Stimulated activated CD8-positive, alpha-beta memory T cell treated with anti-CD3 and anti-CD28 coated beads, Interleukin-12 subunit alpha, Interleukin-12 subunit beta, amount 100 ng/mL, for 1 hour (primary cell): Measurements from ENCODE around the gene GUCD1.
"Not testable (repeated sequence)": the region's sequence is repeated elsewhere in the genome, so short reads cannot be mapped to it uniquely, and the experiment has no call there.

ENCODE experiments used
- DNase-seq: peaks from one replicate; pipeline ENCODE4 v3.0.0-alpha.2; 2020; ENCODE audit warnings: low read depth

GUCD1 gene

GRCh38 chr22:24554313-24555164, at the start of gene GUCD1:
TSS of gene GUCD1 (minus strand) at chr22:24555138. CDS start at chr22:24554991, 147 bp downstream.
- DNase-seq = no peak

GRCh38 chr22:24603770-24604629, 49.1 kb upstream of the GUCD1 start:
- not testable (repeated sequence) for DNase-seq

GRCh38 chr22:24602847-24603769, 48.2 kb upstream of the GUCD1 start, which contains the start of gene GGT1:
TSS of gene GGT1 (plus strand) at chr22:24603193. CDS start at chr22:24611082, 7,889 bp downstream.
- not testable (repeated sequence) for DNase-seq

GRCh38 chr22:24602105-24602749, 47.3 kb upstream of the GUCD1 start:
- not testable (repeated sequence) for DNase-seq

- DNase-seq = no peak
These were observed 46.5 kb upstream of the GUCD1 start for GRCh38 chr22:24601217-24602104.

- DNase-seq = not testable (repeated sequence)
These were observed 45.2 kb upstream of the GUCD1 start for GRCh38 chr22:24599958-24600715.

- DNase-seq = no peak
These were observed 44.6 kb upstream of the GUCD1 start for GRCh38 chr22:24599514-24599913.

GRCh38 chr22:24597076-24597475, 42.1 kb upstream of the GUCD1 start:
- not testable (repeated sequence) for DNase-seq

- DNase-seq = no peak
These were observed 40.9 kb upstream of the GUCD1 start for GRCh38 chr22:24595863-24596262.

GRCh38 chr22:24595228-24595627, 40.3 kb upstream of the GUCD1 start:
- no peak for DNase-seq

- no peak for DNase-seq
These were observed 39.7 kb upstream of the GUCD1 start for GRCh38 chr22:24594569-24595120.

- no peak for DNase-seq
These were observed 39.1 kb upstream of the GUCD1 start for GRCh38 chr22:24593836-24594568.

GRCh38 chr22:24593559-24593835, 38.6 kb upstream of the GUCD1 start:
- not testable (repeated sequence) for DNase-seq

- no peak for DNase-seq
These were observed 38.1 kb upstream of the GUCD1 start, which contains the start of gene LRRC75B for GRCh38 chr22:24592851-24593558. TSS of gene LRRC75B (minus strand) at chr22:24593073. CDS start at chr22:24593039, 34 bp downstream.

GRCh38 chr22:24592058-24592850, 37.3 kb upstream of the GUCD1 start:
- DNase-seq = no peak

- no peak for DNase-seq
These were observed 36.4 kb upstream of the GUCD1 start for GRCh38 chr22:24591286-24591830.
